Measurements from ENCODE around the gene KCNN3. TPM values are rescaled to one million over a fixed set of nuclear protein-coding genes. Genes with fewer than 3 reads are reported as not detected.
"Not testable (repeated sequence)": the region's sequence is repeated elsewhere in the genome, so short reads cannot be mapped to it uniquely, and the experiment has no call there.

Gene KCNN3
- total RNA-seq, 2 experiments from 2014 or later = 0.02 to 0.04 TPM

DNA sequence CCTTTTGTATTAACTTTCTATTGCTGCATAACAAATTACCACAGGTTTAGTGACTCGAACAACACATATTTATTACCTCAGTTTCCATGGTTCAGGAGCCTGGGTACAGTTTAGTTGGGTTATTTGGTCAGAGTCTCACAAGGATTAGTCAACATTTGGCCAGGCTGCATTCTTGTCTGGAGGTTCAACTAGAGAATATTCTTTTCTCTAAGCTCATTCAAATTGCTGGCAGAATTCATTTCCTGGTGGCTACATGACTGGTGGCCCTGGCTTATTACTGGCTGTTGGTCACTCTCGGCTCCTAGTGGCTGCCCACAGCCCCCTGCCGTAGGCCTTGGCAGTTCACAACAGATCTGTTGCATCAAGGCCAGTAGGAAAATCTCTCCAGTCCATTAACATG lies 181.0 kb downstream of the KCNN3 start:
- no peaks in the 10 kb centered on the region for H3K36me3 Mint-ChIP-seq
- H3K27me3 Mint-ChIP-seq = no peaks in the 10 kb centered on the region
- H3K9me3 Mint-ChIP-seq = no peaks in the 10 kb centered on the region
- H3K4me3 Mint-ChIP-seq = no peak overlapping the region
- H3K27ac Mint-ChIP-seq = no peak overlapping the region
- no peak for DNase-seq
- no peaks in the 10 kb centered on the region for H3K4me1 Mint-ChIP-seq

DNA sequence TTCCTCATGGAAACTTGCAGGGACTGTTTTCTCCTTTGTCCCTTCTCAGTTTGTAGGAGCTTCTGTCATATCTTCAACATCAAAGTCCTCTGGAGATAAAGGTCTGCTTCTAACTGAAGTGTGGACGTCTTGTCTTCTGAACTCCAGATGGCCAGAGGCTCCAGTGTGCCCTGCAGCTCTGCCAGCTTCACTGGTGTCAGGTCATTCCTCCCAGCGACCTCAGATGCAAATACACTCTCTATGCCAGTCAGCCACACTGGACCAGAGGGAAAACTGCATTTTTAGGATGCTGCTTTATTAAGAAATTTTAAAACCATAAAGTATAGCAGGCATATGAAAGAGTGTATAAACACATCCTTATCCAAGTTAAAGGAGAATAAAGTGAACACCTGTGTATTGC lies 183.6 kb downstream of the KCNN3 start:
- DNase-seq = no peak
- Mint-ChIP-seq H3K36me3 (no peaks in the 10 kb centered on the region), H3K27ac (no peak overlapping the region), H3K9me3 (no peaks in the 10 kb centered on the region), H3K4me3 (no peak overlapping the region), H3K4me1 (no peaks in the 10 kb centered on the region), H3K27me3 (no peaks in the 10 kb centered on the region)

DNA sequence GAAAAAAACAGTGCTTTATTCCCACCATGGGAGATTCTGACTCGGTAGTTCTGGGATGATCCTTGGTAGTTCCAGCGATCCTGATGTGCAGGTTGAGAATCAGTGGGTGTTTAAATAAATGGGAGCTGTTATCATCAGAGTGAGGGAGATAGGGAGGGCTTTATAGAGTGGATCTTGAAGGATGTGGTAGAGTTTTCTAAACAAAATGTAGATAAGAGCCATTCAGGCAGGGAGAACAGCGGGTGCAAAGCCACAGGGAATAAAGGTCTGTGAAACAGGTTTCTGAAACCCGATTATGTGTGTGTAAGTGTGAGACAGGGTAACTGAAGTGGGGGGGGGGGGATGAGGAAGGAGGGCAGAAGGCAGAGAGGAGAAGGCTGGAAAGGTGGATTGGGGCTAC lies 186.3 kb downstream of the KCNN3 start:
- H3K27me3 Mint-ChIP-seq = no peaks in the 10 kb centered on the region
- no peaks in the 10 kb centered on the region for H3K9me3 Mint-ChIP-seq
- no peak overlapping the region for H3K27ac Mint-ChIP-seq
- H3K36me3 Mint-ChIP-seq = peaks cover 3% of the 10 kb centered on the region
- H3K4me1 Mint-ChIP-seq = no peaks in the 10 kb centered on the region
- H3K4me3 Mint-ChIP-seq = no peak overlapping the region
- DNase-seq = no peak

DNA sequence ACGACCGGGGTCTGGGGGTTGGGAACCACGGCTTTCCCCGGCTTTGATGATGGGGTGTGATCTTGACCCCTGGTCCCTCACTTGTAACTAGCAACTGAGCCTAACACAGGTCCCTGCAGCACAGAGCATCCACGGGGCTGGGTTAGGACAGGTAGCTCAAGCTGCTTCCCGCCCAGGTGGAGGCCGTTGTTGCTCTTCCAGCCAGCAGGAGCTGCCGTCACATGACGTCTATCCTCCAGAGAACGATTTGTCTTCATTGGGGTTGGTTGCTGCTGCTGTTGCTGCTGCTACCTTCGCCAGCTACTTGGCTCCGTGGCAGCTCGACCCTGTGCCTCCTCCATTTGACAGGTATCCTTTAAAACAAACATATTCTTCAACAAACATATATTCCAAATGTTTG lies 187.8 kb downstream of the KCNN3 start:
- H3K27me3 Mint-ChIP-seq = no peaks in the 10 kb centered on the region
- H3K9me3 Mint-ChIP-seq = no peaks in the 10 kb centered on the region
- H3K4me1 Mint-ChIP-seq = no peaks in the 10 kb centered on the region
- peaks cover 8% of the 10 kb centered on the region for H3K36me3 Mint-ChIP-seq
- H3K4me3 Mint-ChIP-seq = no peak overlapping the region
- no peak overlapping the region for H3K27ac Mint-ChIP-seq
- DNase-seq = no peak

DNA sequence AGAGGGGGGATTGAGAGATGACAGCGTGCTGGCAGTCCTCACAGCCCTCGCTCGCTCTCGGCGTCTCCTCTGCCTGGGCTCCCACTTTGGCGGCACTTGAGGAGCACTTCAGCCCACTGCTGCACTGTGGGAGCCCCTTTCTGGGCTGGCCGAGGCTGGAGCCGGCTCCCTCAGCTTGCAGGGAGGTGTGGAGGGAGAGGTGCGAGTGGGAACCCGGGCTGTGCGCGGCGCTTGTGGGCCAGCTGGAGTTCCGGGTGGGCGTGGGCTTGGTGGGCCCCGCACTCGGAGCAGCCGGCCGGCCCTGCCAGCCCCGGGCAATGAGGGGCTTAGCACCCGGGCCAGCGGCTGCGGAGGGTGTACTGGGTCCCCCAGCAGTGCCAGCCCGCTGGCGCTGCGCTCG lies 192.2 kb downstream of the KCNN3 start:
- H3K36me3 Mint-ChIP-seq = peaks cover 13% of the 10 kb centered on the region
- H3K4me3 Mint-ChIP-seq, H3K27me3 Mint-ChIP-seq, DNase-seq, H3K9me3 Mint-ChIP-seq, H3K27ac Mint-ChIP-seq, H3K4me1 Mint-ChIP-seq: not testable (repeated sequence)

DNA sequence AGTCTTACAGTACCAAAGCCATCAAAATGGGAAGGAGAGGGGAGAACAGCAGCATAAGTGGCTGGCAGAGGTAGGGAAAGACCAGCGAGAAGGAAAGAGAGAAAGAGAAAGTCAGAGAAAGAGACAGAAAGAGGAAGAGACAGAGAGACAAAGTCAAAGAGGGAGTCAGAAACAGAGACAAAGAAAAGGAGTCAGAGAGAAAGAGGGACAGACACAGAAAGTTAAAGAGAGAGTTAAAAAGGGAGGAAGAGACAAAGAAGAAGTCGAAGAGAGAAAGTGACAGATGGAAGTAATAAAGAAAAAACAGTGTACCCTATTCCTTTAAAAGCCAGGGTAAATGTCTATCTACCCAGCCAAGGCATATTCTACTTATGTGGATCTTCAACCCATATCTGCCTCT lies 193.2 kb downstream of the KCNN3 start:
- Mint-ChIP-seq H3K36me3 (peaks cover 13% of the 10 kb centered on the region), H3K4me1 (peaks cover 11% of the 10 kb centered on the region)
- not testable (repeated sequence) for H3K27me3 Mint-ChIP-seq, H3K27ac Mint-ChIP-seq, DNase-seq, H3K9me3 Mint-ChIP-seq, H3K4me3 Mint-ChIP-seq

DNA sequence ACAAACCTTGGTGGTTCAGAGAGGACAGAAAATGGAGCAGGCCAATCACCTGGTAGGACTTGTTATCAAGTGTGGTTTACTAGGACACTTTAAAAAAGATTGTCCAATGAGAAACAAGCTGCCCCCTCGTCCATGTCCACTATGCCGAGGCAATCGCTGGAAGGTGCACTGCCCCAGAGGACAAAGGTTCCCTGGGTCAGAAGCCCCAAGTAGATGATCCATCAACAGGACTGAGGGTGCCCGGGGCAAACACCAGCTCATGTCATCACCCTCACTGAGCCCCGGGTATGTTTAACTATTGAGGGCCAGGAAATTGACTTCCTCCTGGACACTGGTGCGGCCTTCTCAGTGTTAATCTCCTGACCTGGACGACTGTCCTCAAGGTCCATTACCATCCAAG lies 195.6 kb downstream of the KCNN3 start:
- not testable (repeated sequence) for H3K4me3 Mint-ChIP-seq, H3K27me3 Mint-ChIP-seq, H3K27ac Mint-ChIP-seq, DNase-seq, H3K9me3 Mint-ChIP-seq
- H3K36me3 Mint-ChIP-seq = peaks cover 13% of the 10 kb centered on the region
- peaks cover 22% of the 10 kb centered on the region for H3K4me1 Mint-ChIP-seq

DNA sequence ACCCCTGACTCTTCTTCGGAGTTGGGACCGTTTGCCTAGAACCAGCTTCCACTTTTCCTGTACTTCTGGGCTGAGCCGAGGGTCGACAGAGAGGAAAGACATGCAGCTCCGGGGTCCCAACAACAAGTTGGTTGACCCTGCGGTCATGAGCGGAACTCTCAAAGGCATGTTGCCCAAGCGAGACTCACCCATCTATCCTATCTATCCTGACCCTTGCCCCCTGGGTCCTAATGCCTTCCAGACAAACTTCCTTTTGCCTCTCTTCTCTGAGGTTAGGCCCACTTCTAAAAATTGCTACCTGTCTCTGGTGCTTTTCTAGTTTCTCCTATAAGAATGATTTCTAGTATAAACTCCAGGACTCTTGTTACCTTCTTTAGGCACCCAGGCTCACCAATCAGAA lies 197.8 kb downstream of the KCNN3 start:
- Mint-ChIP-seq H3K4me1 (peaks cover 22% of the 10 kb centered on the region), H3K4me3 (peak overlapping the region; percentile 77)
- H3K9me3 Mint-ChIP-seq, H3K36me3 Mint-ChIP-seq, H3K27me3 Mint-ChIP-seq, DNase-seq, H3K27ac Mint-ChIP-seq: not testable (repeated sequence)

DNA sequence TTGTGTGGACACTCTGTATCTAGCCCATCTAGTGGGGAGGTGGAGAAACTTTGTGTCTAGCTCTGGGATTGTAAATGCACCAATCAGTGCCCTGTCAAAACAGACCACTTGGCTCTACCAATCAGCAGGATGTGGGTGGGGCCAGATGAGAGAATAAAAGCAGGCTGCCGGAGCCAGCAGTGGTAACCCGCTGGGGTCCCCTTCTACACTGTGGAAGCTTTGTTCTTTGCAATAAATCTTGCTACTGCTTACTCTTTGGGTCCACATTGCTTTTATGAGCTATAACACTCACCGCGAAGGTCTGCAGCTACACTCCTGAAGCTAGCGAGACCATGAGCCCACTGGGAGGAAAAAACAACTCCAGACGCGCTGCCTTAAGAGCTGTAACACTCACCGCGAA lies 198.7 kb downstream of the KCNN3 start:
- H3K9me3 Mint-ChIP-seq, H3K36me3 Mint-ChIP-seq, H3K27me3 Mint-ChIP-seq: not testable (repeated sequence)
- Mint-ChIP-seq H3K4me3 (peak overlapping the region; percentile 77), H3K4me1 (peaks cover 22% of the 10 kb centered on the region), H3K27ac (peak overlapping the region; percentile 80)
- peak; percentile 20 for DNase-seq

DNA sequence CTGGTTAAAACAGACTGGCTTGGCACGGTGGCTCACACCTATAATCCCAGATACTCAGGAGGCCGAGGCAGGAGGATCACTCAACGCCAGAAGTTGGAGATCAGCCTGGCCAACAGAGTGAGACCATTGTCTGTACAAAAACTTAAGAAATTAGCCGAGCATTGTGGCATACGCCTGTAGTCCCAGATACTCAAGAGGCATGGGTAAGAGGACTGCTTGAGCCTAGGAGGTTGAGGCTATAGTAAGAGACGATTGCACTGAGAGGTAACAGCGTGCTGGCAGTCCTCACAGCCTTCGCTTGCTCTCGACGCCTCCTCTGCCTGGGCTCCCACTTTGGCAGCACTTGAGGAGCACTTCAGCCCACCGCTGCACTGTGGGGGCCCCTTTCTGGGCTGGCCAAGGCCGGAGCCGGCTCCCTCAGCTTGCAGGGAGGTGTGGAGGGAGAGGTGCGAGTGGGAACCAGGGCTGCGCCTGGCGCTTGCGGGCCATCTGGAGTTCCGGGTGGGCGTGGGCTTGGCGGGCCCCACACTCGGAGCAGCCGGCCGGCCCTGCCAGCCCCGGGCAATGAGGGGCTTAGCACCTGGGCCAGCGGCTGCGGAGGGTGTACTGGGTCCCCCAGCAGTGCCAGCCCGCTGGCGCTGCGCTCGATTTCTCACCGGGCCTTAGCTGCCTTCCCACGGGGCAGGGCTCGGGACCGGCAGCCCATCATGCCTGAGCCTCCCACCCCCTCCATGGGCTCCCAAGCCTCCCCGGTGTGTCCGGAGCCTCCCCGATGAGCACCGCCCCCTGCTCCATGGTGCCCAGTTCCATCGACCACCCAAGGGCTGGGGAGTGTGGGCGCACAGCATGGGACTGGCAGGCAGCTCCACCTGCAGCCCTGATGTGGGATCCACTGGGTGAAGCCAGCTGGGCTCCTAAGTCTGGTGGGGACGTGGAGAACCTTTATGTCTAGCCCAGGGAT lies 199.5 kb downstream of the KCNN3 start:
- not testable (repeated sequence) for H3K27ac Mint-ChIP-seq, H3K4me3 Mint-ChIP-seq, H3K36me3 Mint-ChIP-seq, H3K27me3 Mint-ChIP-seq, H3K9me3 Mint-ChIP-seq, DNase-seq
- peaks cover 22% of the 10 kb centered on the region for H3K4me1 Mint-ChIP-seq

DNA sequence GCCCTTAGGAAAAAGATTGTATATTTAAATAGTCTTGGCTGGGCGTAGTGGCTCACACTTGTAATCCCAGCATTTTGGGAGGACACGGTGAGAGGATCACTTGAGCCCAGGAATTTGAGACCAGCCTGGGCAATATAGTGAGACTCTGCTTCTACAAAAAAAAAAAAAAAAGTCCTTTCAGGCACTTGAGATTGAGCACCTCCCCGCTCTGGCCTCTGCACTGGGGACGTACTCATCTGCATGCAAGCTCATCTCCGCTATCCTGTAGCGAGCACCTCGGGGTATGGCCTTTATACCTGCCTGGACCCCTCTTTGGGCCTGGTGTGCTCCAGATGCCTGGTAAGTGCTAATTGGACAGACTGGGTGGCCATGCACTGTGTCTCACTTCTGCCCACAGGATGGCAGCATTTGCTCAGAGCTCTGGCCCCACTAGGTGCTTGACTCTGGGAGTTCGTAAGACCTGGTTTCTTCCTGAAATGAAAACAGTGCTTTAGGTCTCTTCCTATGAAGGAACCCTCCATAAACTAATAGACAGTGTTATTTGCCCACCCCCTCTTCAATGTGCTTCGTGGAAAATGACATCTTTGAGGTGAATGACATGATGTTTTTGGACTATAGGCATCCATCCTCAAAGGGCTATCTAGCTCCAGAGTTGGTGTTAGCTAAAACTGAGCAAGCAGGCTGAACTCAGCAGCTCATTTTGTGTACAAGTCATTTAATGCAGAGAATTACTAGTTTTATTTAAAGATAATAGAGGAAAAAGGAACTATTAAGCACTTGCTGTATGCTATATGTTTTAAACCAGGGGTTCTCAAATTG lies 200.4 kb downstream of the KCNN3 start:
- Mint-ChIP-seq H3K27ac (no peak overlapping the region), H3K4me3 (no peak overlapping the region)

DNA sequence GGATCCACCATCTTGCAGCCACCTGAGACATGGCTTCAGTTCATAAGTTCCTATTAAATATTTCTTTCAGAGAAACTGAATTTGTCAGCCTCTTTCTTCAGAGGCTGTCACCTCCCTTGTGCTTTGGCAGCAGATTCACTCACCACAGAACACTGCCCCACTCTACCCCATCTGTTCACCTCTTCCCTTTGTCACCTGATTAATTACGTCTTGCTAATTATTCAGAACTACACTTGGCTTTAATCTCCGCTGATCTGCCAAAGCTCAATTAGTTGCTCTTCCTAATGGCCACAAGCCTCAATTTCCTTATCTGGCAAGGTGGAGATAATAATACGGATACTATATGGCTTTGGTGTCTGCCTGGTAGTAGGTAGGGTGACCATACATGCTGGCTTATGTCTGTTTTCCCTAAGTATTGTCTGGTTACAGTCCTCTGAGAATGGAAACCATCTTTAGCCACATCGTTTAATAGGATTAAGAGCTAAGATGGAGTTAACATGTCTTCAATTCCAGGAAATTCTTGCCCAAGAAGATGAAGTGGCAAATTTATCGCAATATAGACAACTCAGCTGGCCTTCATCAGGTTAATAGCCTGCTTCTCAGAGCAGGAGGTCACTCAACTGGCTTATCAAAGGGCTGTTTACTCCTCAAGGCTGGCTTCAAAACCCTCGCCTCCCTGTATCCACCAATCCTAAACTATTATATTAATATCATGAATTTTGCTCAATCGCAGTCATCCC lies 203.9 kb downstream of the KCNN3 start:
- H3K27ac Mint-ChIP-seq = no peak overlapping the region
- H3K27me3 Mint-ChIP-seq = peaks cover 5% of the 10 kb centered on the region
- H3K9me3 Mint-ChIP-seq = no peaks in the 10 kb centered on the region
- no peaks in the 10 kb centered on the region for H3K36me3 Mint-ChIP-seq
- no peak overlapping the region for H3K4me3 Mint-ChIP-seq
- DNase-seq = no peak
- H3K4me1 Mint-ChIP-seq = peaks cover 4% of the 10 kb centered on the region

More for the DNA sequence above, 200.4 kb downstream of the KCNN3 start:
- Mint-ChIP-seq H3K27me3 (no peaks in the 10 kb centered on the region), H3K9me3 (peaks cover 2% of the 10 kb centered on the region), H3K4me1 (peaks cover 22% of the 10 kb centered on the region), H3K36me3 (no peaks in the 10 kb centered on the region)
- DNase-seq = peak; percentile 73

DNA sequence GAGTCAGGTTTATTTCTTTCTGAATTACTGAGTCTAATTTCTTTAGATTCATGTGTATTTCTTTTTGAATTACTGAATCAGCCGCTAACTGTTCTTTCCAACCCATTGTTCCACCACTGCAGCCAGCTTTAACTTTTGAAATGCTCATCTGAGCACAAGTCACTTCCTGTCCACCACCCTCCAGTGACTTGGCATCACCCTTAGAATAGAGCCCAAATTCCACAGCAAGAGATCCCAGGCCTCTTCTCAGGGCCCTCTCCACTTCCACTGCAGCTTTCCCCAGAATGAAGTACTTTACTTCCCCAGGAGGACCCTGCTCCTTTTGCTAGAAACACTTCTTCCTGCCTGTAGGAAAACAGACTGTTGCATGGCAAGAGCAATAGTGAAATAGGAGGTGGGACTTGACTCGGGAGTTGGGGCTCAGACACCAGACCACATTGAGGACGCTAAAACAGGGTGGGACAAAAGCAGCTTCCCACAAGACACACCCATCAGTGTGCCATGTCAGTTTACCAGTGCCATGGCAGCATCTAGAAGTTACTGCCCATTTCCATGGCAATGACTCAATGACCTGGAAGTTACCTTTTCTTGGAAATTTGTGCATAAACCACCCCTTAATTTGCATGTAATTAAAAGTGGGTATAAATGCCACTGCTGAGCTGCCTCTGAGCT lies 205.6 kb downstream of the KCNN3 start:
- H3K9me3 Mint-ChIP-seq = no peaks in the 10 kb centered on the region
- H3K27ac Mint-ChIP-seq = no peak overlapping the region
- H3K4me3 Mint-ChIP-seq = no peak overlapping the region
- H3K36me3 Mint-ChIP-seq = no peaks in the 10 kb centered on the region
- no peak for DNase-seq
- H3K4me1 Mint-ChIP-seq = no peaks in the 10 kb centered on the region
- H3K27me3 Mint-ChIP-seq = peaks cover 11% of the 10 kb centered on the region

DNA sequence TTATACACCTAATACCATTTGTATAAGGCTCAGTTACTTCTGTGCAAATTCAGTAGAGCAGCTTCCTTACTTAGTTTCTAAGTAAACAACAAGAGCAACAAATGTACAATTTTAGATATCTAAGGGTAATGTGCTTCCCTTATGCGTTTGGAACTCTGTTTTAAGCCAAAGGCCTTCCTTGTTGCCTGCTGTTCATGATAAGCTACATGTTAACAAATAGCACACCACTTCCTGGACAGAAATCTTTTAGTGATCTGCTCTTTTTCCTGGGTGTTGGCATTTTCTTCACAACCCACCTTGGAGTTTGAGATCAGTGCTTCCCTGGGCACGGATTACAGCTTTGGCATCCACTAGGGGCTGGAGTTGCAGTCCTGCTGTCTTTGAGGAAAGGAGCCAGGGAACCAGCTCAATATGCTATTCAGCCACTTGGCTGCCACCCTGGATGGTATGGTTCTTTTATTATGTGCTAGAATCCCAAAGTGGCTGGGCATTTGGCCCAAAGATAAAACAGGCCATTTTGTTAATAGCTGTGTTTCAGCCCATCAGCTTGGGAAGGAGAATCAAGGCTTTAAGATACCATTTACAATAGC lies 206.5 kb downstream of the KCNN3 start:
- H3K27ac Mint-ChIP-seq = no peak overlapping the region
- no peak for DNase-seq
- no peak overlapping the region for H3K4me3 Mint-ChIP-seq
- no peaks in the 10 kb centered on the region for H3K4me1 Mint-ChIP-seq
- no peaks in the 10 kb centered on the region for H3K36me3 Mint-ChIP-seq
- H3K9me3 Mint-ChIP-seq = no peaks in the 10 kb centered on the region
- H3K27me3 Mint-ChIP-seq = peaks cover 18% of the 10 kb centered on the region
